IMR-90 (cell line): ENCODE measurements around the gene ATP6AP1. TPM values are rescaled to one million over a fixed set of nuclear protein-coding genes. Genes with fewer than 3 reads are reported as not detected.

ENCODE experiments used
- ATAC-seq: fragments of 200-7000 bp; cut with Tn5 transposase; 2 replicates; pipeline ENCODE4 v1.9.1; 2020; ENCODE audit warnings: low read depth, mild to moderate bottlenecking, moderate library complexity
- BruUV-seq: library from RNA; stranded (reverse); fragments of 400-500 nt; replicated peaks from 2 replicates; lab custom pipeline; 2021; lab: Mats Ljungman, UMichigan
- CTCF ChIA-PET: fragments of 300-600 bp; formaldehyde crosslinking; extraction: SDS; loops from one replicate; lab custom pipeline; 2021; ENCODE audit warnings: antibody characterized with exemption; lab: Yijun Ruan, JAX
- POLR2A ChIA-PET: fragments of 300-600 bp; sonication (Branson Sonifier 250); formaldehyde crosslinking; loops from one replicate; lab custom pipeline; 2022; ENCODE audit warnings: antibody characterized with exemption; ENCODE audit not compliant: unreplicated experiment; lab: Charles Lee
- DNase-seq: peaks from one replicate; pipeline ENCODE4 v3.0.0; 2013
- H2AFZ ChIP-seq: replicated peaks from 2 replicates; pipeline ENCODE3; 2013; ENCODE audit warnings: low read length, mild to moderate bottlenecking; ENCODE audit not compliant: poor library complexity
- H2AK5ac ChIP-seq: 2 replicates; pipeline ENCODE4 v1.6.1; 2013; ENCODE audit warnings: low read depth, low read length, inconsistent platforms
- H2AK9ac ChIP-seq: replicated peaks from 2 replicates; pipeline ENCODE3; 2013; ENCODE audit warnings: mild to moderate bottlenecking, low read depth, low read length, moderate library complexity; ENCODE audit not compliant: poor library complexity
- H2BK120ac ChIP-seq: 2 replicates; pipeline ENCODE4 v1.6.1; 2013; ENCODE audit warnings: low read depth, low read length, inconsistent platforms
- H2BK15ac ChIP-seq: 3 replicates; pipeline ENCODE4 v1.6.1; 2013; ENCODE audit warnings: low read depth, low read length, inconsistent platforms
- H2BK20ac ChIP-seq: 2 replicates; pipeline ENCODE4 v1.6.1; 2013; ENCODE audit warnings: low read depth, mild to moderate bottlenecking, inconsistent platforms, low read length, moderate library complexity
- H2BK5ac ChIP-seq: 2 replicates; pipeline ENCODE4 v1.6.1; 2013; ENCODE audit warnings: mild to moderate bottlenecking, low read depth, low read length, inconsistent platforms; ENCODE audit not compliant: poor library complexity, severe bottlenecking
- H3K14ac ChIP-seq: replicated peaks from 2 replicates; pipeline ENCODE4 v1.6.1; 2013; ENCODE audit warnings: low read depth, low read length, inconsistent platforms
- H3K18ac ChIP-seq: 2 replicates; pipeline ENCODE4 v1.6.1; 2013; ENCODE audit warnings: low read depth, low read length, control low read depth
- H3K23ac ChIP-seq: 2 replicates; pipeline ENCODE4 v1.6.1; 2013; ENCODE audit warnings: low read depth, low read length, inconsistent platforms
- H3K27ac ChIP-seq: 2 replicates; pipeline ENCODE4 v1.5.1; 2013; ENCODE audit warnings: mild to moderate bottlenecking, control low read depth, low read length; ENCODE audit not compliant: insufficient read depth
- H3K27me3 ChIP-seq: 2 replicates; pipeline ENCODE4 v1.6.1; 2013; ENCODE audit warnings: low read length; ENCODE audit not compliant: control insufficient read depth, insufficient read depth
- H3K36me3 ChIP-seq: 2 replicates; pipeline ENCODE4 v1.6.1; 2013; ENCODE audit warnings: low read length, mixed read lengths; ENCODE audit not compliant: control insufficient read depth, insufficient read depth
- H3K4ac ChIP-seq: 2 replicates; pipeline ENCODE4 v1.6.1; 2013; ENCODE audit warnings: low read depth, low read length, inconsistent platforms
- H3K4me1 ChIP-seq: 2 replicates; pipeline ENCODE4 v1.6.1; 2013; ENCODE audit warnings: low read length, mixed read lengths; ENCODE audit not compliant: control insufficient read depth, insufficient read depth
- H3K4me2 ChIP-seq: 2 replicates; pipeline ENCODE4 v1.6.1; 2013; ENCODE audit warnings: low read depth, mild to moderate bottlenecking, control low read depth, low read length, moderate library complexity
- H3K4me3 ChIP-seq: 2 replicates; pipeline ENCODE4 v1.5.1; 2013; ENCODE audit warnings: low read depth, mild to moderate bottlenecking, control low read depth, low read length, moderate library complexity; ENCODE audit not compliant: insufficient read depth
- H3K56ac ChIP-seq: 2 replicates; pipeline ENCODE4 v1.6.1; 2013; ENCODE audit warnings: low read length, inconsistent platforms; ENCODE audit not compliant: insufficient read depth; ENCODE audit errors: extremely low read depth
- H3K79me1 ChIP-seq, 2 experiments: 2 replicates each; pipeline ENCODE4 v1.6.1; 2013; ENCODE audit warnings: low read length in 2 of 2, inconsistent platforms in 1 of 2, low read depth in 1 of 2
- H3K9ac ChIP-seq: 2 replicates; pipeline ENCODE4 v1.6.1; 2013; ENCODE audit warnings: low read depth, low read length, control low read depth
- H3K9me1 ChIP-seq: 2 replicates; pipeline ENCODE4 v1.6.1; 2013; ENCODE audit warnings: low read length, inconsistent platforms; ENCODE audit not compliant: insufficient read depth
- H3K9me3 ChIP-seq: 2 replicates; pipeline ENCODE4 v1.6.1; 2013; ENCODE audit warnings: low read length; ENCODE audit not compliant: control insufficient read depth, insufficient read depth
- H4K20me1 ChIP-seq: 2 replicates; pipeline ENCODE4 v1.6.1; 2013; ENCODE audit warnings: low read length, inconsistent platforms; ENCODE audit not compliant: insufficient read depth
- H4K5ac ChIP-seq: 2 replicates; pipeline ENCODE4 v1.6.1; 2013; ENCODE audit warnings: mild to moderate bottlenecking, low read depth, low read length, control low read depth
- H4K8ac ChIP-seq, 2 experiments: 2 replicates each; pipeline ENCODE4 v1.6.1; 2013; ENCODE audit warnings: low read depth in 2 of 2, low read length in 2 of 2, control low read depth in 1 of 2, inconsistent platforms in 1 of 2
- H4K91ac ChIP-seq: 2 replicates; pipeline ENCODE4 v1.6.1; 2013; ENCODE audit warnings: low read depth, low read length, inconsistent platforms; ENCODE audit not compliant: insufficient read depth
- BHLHE40 ChIP-seq: fragments of 150-350 bp; IDR thresholded peaks from 2 replicates; pipeline ENCODE4 v1.6.1; 2016; ENCODE audit warnings: mild to moderate bottlenecking, low read depth, low read length
- CEBPB ChIP-seq: IDR thresholded peaks from 2 replicates; pipeline ENCODE4 v1.6.1; 2012; ENCODE audit warnings: low read depth, low read length, improper control_type of control experiment
- CHD1 ChIP-seq: IDR thresholded peaks from 2 replicates; pipeline ENCODE4 v1.6.1; 2012; ENCODE audit warnings: low read depth, low read length, improper control_type of control experiment
- FOS ChIP-seq: fragments of 150-350 bp; IDR thresholded peaks from 2 replicates; pipeline ENCODE4 v1.6.1; 2016; ENCODE audit warnings: low read depth, low read length
- MXI1 ChIP-seq: IDR thresholded peaks from 2 replicates; pipeline ENCODE4 v1.6.1; 2012; ENCODE audit warnings: low read depth, mild to moderate bottlenecking, low read length, moderate library complexity, borderline replicate concordance
- POLR2A ChIP-seq: IDR thresholded peaks from 2 replicates; pipeline ENCODE4 v1.6.1; 2012; ENCODE audit warnings: mild to moderate bottlenecking, low read depth, low read length
- RCOR1 ChIP-seq: IDR thresholded peaks from 2 replicates; pipeline ENCODE4 v1.6.1; 2012; ENCODE audit warnings: mild to moderate bottlenecking, low read length, improper control_type of control experiment; ENCODE audit not compliant: insufficient replicate concordance
- USF2 ChIP-seq: fragments of 150-350 bp; IDR thresholded peaks from 2 replicates; pipeline ENCODE4 v1.6.1; 2017; ENCODE audit warnings: mild to moderate bottlenecking, antibody characterized with exemption, low read length, low read depth
- WGBS, 2 experiments: methylation state at CpG; one replicate each; pipeline versions ENCODE4 v1.1.5 to v1.1.7; 2013; ENCODE audit warnings: missing lambda C conversion rate in 2 of 2; ENCODE audit not compliant: insufficient read length in 1 of 2; ENCODE audit errors: extremely low coverage in 2 of 2; 5-methylcytosine and 5-hydroxymethylcytosine counted together
- dilution Hi-C: fragments of 300-500 bp; cut with HindIII; formaldehyde crosslinking; loops from one replicate; pipeline ENCODE4 v1.14.3; 2018; ENCODE audit warnings: low sequenced_read_pairs; ENCODE audit not compliant: unreplicated experiment
- in situ Hi-C: fragments of 300-500 bp; cut with MboI; formaldehyde crosslinking; loops from 3 replicates; pipeline ENCODE4 v1.14.3; 2019; ENCODE audit warnings: low sequenced_read_pairs, inconsistent platforms, mixed read lengths
- intact Hi-C: fragments of 100-400 bp; cut with micrococcal nuclease; formaldehyde crosslinking; loops from 2 replicates; pipeline ENCODE4 v1.10.0; 2022
- polyA plus RNA-seq, 3 experiments: library from polyadenylated mRNA; depleted of rRNA; stranded (reverse); fragments of >200 nt; gene quantifications; 2 replicates each; pipeline ENCODE4 v1.2.3, GENCODE V29; 2012; ENCODE audit warnings: low replicate concordance in 1 of 3
- total RNA-seq: library from RNA; depleted of rRNA; stranded (reverse); fragments of >200 nt; gene quantifications from 2 replicates; pipeline ENCODE4 v1.2.3, GENCODE V29; 2012

Gene ATP6AP1
- total and polyA plus RNA-seq, 2 of the 4 experiments (the other 2 are of a cell fraction): 13.8 to 96.7 TPM

DNA sequence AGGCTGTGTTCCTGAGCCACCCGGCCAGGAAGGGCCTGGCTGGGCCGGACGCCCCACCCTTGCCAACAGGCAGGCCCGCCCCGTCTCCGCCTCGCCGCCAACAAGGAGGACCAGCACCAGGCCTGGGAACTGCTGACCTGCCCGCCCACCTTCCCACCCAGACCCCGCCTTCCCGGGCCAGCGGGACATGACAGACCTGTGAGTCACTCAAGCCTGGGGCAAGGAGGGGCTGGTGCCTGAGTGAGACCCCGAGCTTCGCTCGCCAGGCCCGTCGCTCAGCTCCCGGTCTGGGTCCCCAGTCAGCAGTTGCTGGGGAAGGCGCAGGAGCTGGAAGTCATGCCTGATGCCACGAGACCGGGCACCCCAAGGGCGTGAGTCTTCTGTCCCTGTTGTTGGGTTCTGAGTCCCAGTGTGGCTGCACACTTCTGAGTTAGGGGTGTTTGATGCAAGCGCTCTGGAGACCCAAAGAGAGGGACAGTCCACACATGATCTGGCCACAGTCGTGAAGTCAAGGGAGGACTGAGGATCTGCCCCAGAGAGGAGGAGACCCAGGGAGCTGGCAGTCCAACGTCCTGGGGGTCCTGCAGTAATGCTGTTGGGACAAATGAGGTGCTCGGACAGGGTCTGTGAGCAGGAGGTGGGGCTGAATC lies 19.1 kb upstream of the ATP6AP1 start, which contains the start of gene DNASE1L1 (continued):
- TF ChIP-seq MXI1: peak; percentile 30; the same call in 1 of the 2 replicates

GRCh38 chrX:154411981-154412340 lies 16.5 kb upstream of the ATP6AP1 start:
- H2BK15ac ChIP-seq: no peak overlapping the region
- no peak overlapping the region for H4K5ac ChIP-seq
- BruUV-seq: no TSS peak
- H2BK20ac ChIP-seq: no peak overlapping the region
- H3K27me3 ChIP-seq: no peaks in the 10 kb centered on the region
- H4K91ac ChIP-seq: peak overlapping the region; percentile 18; the same call in 1 of the 2 replicates
- H3K4me1 ChIP-seq: peaks cover 4% of the 10 kb centered on the region
- H3K4me3 ChIP-seq: peak overlapping the region; percentile 94
- no peak overlapping the region; the same call in 1 of the 2 replicates for H3K23ac ChIP-seq
- peak; percentile 58 for ATAC-seq
- peak overlapping the region; percentile 57 for H3K4me2 ChIP-seq
- ChIA-PET POLR2A (no interaction called here), CTCF (no interaction called here)
- intact Hi-C loops (loop anchor here (5.0 kb wide), 1 partner anchor 120 kb away; no protein-coding TSS in a partner anchor), in situ Hi-C loops (no loop called here), dilution Hi-C loops (no loop called here)
- H3K18ac ChIP-seq: no peak overlapping the region
- no peaks in the 10 kb centered on the region for H3K9me3 ChIP-seq
- peaks cover 3% of the 10 kb centered on the region; the same call in 1 of the 2 replicates for H3K9me1 ChIP-seq
- peak overlapping the region; percentile 69; a peak in 3 of 4 replicates for H4K8ac ChIP-seq
- no peaks in the 10 kb centered on the region for H4K20me1 ChIP-seq
- peak overlapping the region; percentile 57 for H2AK5ac ChIP-seq
- H3K56ac ChIP-seq: no peak overlapping the region
- peak overlapping the region; percentile 71 for H3K9ac ChIP-seq
- peak; percentile 26; the same call in 1 of the 2 replicates for TF ChIP-seq USF2
- no peak for TF ChIP-seq POLR2A
- no peak for TF ChIP-seq BHLHE40
- no peak for TF ChIP-seq CHD1
- no peak for TF ChIP-seq MXI1
- TF ChIP-seq RCOR1: no peak
- no peak for TF ChIP-seq CEBPB
- no peak for TF ChIP-seq FOS
- DNase-seq: peak; percentile 26
- peaks cover 6 to 26% of the 10 kb centered on the region in 2 experiments; a peak in 3 of 4 replicates for H3K79me1 ChIP-seq
- peak overlapping the region; percentile 57 for H3K4ac ChIP-seq
- peak overlapping the region; percentile 95 for H2AFZ ChIP-seq
- WGBS, 2 experiments: 47% methylated on average over 11 of the region's 29 CpGs; no CpG with 5 or more reads in 1 of the 2 experiments
- H2BK5ac ChIP-seq: no peak overlapping the region
- no peak overlapping the region for H3K14ac ChIP-seq
- H3K36me3 ChIP-seq: peaks cover 5% of the 10 kb centered on the region
- H2AK9ac ChIP-seq: peak overlapping the region; percentile 70
- H3K27ac ChIP-seq: peak overlapping the region; percentile 73; the same call in 1 of the 2 replicates
- no peak overlapping the region for H2BK120ac ChIP-seq
